Spleen (tissue), 11 donors: Measurements from ENCODE around the gene PSME3IP1. TPM values are rescaled to one million over a fixed set of nuclear protein-coding genes. Genes with fewer than 3 reads are reported as not detected.

ENCODE experiments used
- DNase-seq: peaks from one replicate; pipeline ENCODE4 v3.0.0-alpha.2; 2020
- H3K27ac ChIP-seq, 8 donors: fragments of 200-600 bp; sonication (generic) in 7 of 8; 1 replicate in 4 of 8; 2 replicates in 4 of 8; pipeline versions ENCODE4 v1.5.0 to v1.8.0; 2016 to 2021; ENCODE audit warnings: inconsistent platforms in 4 of 8, mild to moderate bottlenecking in 4 of 8, moderate library complexity in 1 of 8
- H3K27me3 ChIP-seq, 7 donors: fragments of 200-600 bp; sonication (generic) in 6 of 7; replicated peaks in 1 of 7; 1 replicate in 4 of 7; 2 replicates in 3 of 7; pipeline versions ENCODE4 v1.5.0 to v1.8.0; 2016 to 2021; ENCODE audit warnings: inconsistent platforms in 3 of 7, mild to moderate bottlenecking in 1 of 7
- H3K36me3 ChIP-seq, 6 donors: fragments of 200-600 bp; sonication (generic) in 5 of 6; 1 replicate in 4 of 6; 2 replicates in 2 of 6; pipeline versions ENCODE4 v1.5.0 to v1.8.0; 2016 to 2021; ENCODE audit warnings: inconsistent platforms in 2 of 6
- H3K4me1 ChIP-seq, 6 donors: fragments of 200-600 bp; sonication (generic) in 5 of 6; 1 replicate in 3 of 6; 2 replicates in 3 of 6; pipeline versions ENCODE4 v1.5.0 to v1.8.0; 2016 to 2021; ENCODE audit warnings: inconsistent platforms in 3 of 6
- H3K4me3 ChIP-seq, 8 donors: fragments of 200-600 bp; sonication (generic) in 7 of 8; 1 replicate in 4 of 8; 2 replicates in 4 of 8; pipeline versions ENCODE4 v1.5.0 to v1.8.0; 2016 to 2021; ENCODE audit warnings: inconsistent platforms in 4 of 8, mild to moderate bottlenecking in 4 of 8, moderate library complexity in 2 of 8
- H3K9me3 ChIP-seq, 8 donors: fragments of 200-600 bp; sonication (generic) in 7 of 8; 1 replicate in 4 of 8; 2 replicates in 4 of 8; pipeline versions ENCODE4 v1.5.0 to v1.8.0; 2016 to 2021; ENCODE audit warnings: inconsistent platforms in 4 of 8
- POLR2A ChIP-seq, 3 donors: fragments of 450-650 bp; IDR thresholded peaks; one replicate each; pipeline ENCODE4 v1.5.1; 2017; ENCODE audit warnings: antibody characterized with exemption in 3 of 3, mild to moderate bottlenecking in 1 of 3
- POLR2AphosphoS5 ChIP-seq, 3 donors: sonication (generic); formaldehyde crosslinking; IDR thresholded peaks; one replicate each; pipeline ENCODE4 v1.5.1; 2017; ENCODE audit warnings: antibody characterized with exemption in 3 of 3
- WGBS, 5 donors: extraction: QIAGEN DNeasy Blood & Tissue Kit in 3 of 5; methylation state at CpG; one replicate each; pipeline versions ENCODE4 v1.1.5 to v1.1.7; 2013 to 2018; 5-methylcytosine and 5-hydroxymethylcytosine counted together
- intact Hi-C: fragments of 100-400 bp; cut with DNase I; formaldehyde crosslinking; loops from one replicate; pipeline ENCODE4 v1.15.0; 2023; ENCODE audit warnings: low total_unique reads
- polyA plus RNA-seq, 3 donors: library from polyadenylated mRNA; stranded (reverse); fragments of 200-250 nt; gene quantifications; one replicate each; pipeline ENCODE4 v1.2.1, GENCODE V29; 2013
- total RNA-seq, 7 donors: library from RNA; depleted of rRNA in 3 of 7; stranded (reverse); fragments of >200 nt in 3 of 7; fragmentation: NEBNext Ultra II Directional in 4 of 7; extraction: Animal tissue kit (Norgen Biotek cat#: 25700) in 4 of 7; gene quantifications; one replicate each; pipeline versions ENCODE4 v1.1.0 to v1.2.1, GENCODE V29; 2016 to 2021
- TF ChIP-seq, protein P1 (sequence below), 11 experiments: fragments of 200-600 bp in 7 of 11; fragments of 450-650 bp in 4 of 11; sonication (generic) in 4 of 11; IDR thresholded peaks in 8 of 11; conservative IDR thresholded peaks in 3 of 11; 1 replicate in 7 of 11; 2 replicates in 4 of 11; pipeline versions ENCODE4 v1.4.0 to v1.8.0; 2016 to 2021; ENCODE audit warnings: antibody characterized with exemption in 11 of 11, inconsistent platforms in 4 of 11, mild to moderate bottlenecking in 1 of 11
- donor health status: healthy with polysubstance abuse.
- donor health status: DM: no; HTN: no; CAD: no; lungs with moderate emphysema.
- donor health status: DM: no; HTN: no; CAD: no.
- donor health status: Bipolar disorder and iron deficiency.
- donor health status: healthy.
- donor health status: DM: no; HTN: no; CAD: no.
- donor health status: DM: yes; HTN: yes; CAD: no.

Gene PSME3IP1
- total and polyA plus RNA-seq, 10 donors, result 64.6 to 128 (median 96.0) TPM

DNA sequence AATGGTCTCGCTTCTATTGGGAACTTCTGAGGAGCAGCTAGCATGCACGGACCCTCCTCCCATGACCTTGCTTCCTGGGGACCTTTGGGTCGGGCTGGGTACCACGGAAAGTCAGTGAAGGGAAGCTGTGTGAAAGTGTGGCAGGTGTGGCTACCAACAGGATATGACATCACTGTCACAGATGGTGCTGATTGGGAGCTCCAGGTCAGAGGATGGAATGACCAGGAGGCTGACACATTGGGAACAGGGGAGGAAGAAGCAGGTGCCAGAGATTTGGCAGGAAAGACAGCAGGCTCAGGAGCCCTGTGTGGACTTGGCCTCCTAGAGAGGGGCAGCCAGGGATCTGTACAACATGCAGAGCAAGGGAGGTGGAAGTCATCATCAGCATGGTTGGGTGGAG is 59.4 kb downstream of the PSME3IP1 start:
- Histone ChIP-seq H3K4me1 (peaks cover 0 to 69% (median 7%) of the 10 kb centered on the region in 6 donors), H3K4me3 (no peak overlapping the region), H3K27me3 (no peaks in the 10 kb centered on the region), H3K9me3 (no peaks in the 10 kb centered on the region), H3K27ac (no peak overlapping the region), H3K36me3 (peaks cover 0 to 87% (median 4%) of the 10 kb centered on the region in 6 donors)
- DNase-seq, result no peak
- WGBS, 5 donors, result 55 to 73% (median 62%) methylated on average over 3 to 4 of the region's 4 CpGs
- no peak for TF ChIP-seq POLR2A (IDR thresholded peaks at IDR 0.05)
- no peak for TF ChIP-seq POLR2AphosphoS5 (IDR thresholded peaks at IDR 0.05)
- TF ChIP-seq, protein P1, sequence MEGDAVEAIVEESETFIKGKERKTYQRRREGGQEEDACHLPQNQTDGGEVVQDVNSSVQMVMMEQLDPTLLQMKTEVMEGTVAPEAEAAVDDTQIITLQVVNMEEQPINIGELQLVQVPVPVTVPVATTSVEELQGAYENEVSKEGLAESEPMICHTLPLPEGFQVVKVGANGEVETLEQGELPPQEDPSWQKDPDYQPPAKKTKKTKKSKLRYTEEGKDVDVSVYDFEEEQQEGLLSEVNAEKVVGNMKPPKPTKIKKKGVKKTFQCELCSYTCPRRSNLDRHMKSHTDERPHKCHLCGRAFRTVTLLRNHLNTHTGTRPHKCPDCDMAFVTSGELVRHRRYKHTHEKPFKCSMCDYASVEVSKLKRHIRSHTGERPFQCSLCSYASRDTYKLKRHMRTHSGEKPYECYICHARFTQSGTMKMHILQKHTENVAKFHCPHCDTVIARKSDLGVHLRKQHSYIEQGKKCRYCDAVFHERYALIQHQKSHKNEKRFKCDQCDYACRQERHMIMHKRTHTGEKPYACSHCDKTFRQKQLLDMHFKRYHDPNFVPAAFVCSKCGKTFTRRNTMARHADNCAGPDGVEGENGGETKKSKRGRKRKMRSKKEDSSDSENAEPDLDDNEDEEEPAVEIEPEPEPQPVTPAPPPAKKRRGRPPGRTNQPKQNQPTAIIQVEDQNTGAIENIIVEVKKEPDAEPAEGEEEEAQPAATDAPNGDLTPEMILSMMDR (IDR thresholded peaks at IDR 0.05 in 8 of 11, conservative IDR thresholded peaks at IDR 0.05 in 3 of 11), result no peak
- intact Hi-C loops, result no loop called here

- TF ChIP-seq, protein P1 (IDR thresholded peaks at IDR 0.05 in 8 of 11, conservative IDR thresholded peaks at IDR 0.05 in 3 of 11), result no peak
- TF ChIP-seq POLR2A (IDR thresholded peaks at IDR 0.05) (no peak), POLR2AphosphoS5 (IDR thresholded peaks at IDR 0.05) (no peak)
- 95 to 100% (median 97%) methylated on average over 4 of the region's 4 CpGs for WGBS, 5 donors
- intact Hi-C loops, result no loop called here
These were observed 59.9 kb downstream of the PSME3IP1 start for GRCh38 chr16:57125969-57126368.

GRCh38 chr16:57125376-57125775 is 60.5 kb downstream of the PSME3IP1 start:
- H3K36me3 ChIP-seq, result peaks cover 0 to 87% (median 8%) of the 10 kb centered on the region in 6 donors

More at GRCh38 chr16:57125969-57126368, 59.9 kb downstream of the PSME3IP1 start:
- no peak overlapping the region for H3K27ac ChIP-seq
- no peaks in the 10 kb centered on the region for H3K9me3 ChIP-seq
- no peaks in the 10 kb centered on the region for H3K27me3 ChIP-seq
- DNase-seq, result no peak
- peaks cover 0 to 68% (median 7%) of the 10 kb centered on the region in 6 donors for H3K4me1 ChIP-seq
- H3K36me3 ChIP-seq, result peaks cover 0 to 87% (median 6%) of the 10 kb centered on the region in 6 donors
- no peak overlapping the region for H3K4me3 ChIP-seq

DNA sequence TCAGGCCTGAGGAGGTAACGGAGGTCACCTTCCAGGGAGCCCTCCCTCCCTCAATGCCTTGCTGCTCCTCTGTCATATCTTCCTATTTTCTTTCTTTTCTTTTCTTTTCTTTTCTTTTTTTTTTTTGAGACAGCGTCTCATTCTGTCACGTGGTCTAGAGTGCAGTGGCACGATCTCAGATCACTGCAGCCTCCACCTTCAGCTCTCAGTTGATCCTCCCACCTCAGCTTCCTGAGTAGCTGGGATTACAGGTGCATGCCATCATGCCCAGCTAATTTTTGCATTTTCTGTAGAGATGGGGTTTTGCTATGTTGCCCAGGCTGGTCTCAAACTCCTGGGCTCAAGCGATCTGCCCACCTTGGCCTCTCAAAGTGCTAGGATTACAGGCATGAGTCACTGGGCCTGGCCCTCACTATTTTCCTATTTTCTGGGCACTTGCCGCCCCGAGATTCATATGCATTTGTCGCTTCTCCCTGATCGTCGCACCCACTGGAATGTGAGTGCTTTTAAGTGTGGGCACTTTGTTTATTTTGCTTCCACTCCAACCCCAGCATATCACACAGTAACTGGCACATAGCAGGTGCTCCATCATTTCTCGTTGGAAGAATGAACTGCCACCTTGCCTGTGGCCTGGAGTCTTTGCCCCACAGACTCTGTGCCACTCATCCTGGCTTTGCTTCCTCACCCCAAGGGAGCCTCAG is 61.7 kb downstream of the PSME3IP1 start:
- no peak overlapping the region for H3K4me3 ChIP-seq
- H3K4me1 ChIP-seq, result peaks cover 0 to 51% (median 5%) of the 10 kb centered on the region in 6 donors
- no peaks in the 10 kb centered on the region for H3K9me3 ChIP-seq
- no peak for DNase-seq
- TF ChIP-seq POLR2A (IDR thresholded peaks at IDR 0.05), result no peak
- TF ChIP-seq POLR2AphosphoS5 (IDR thresholded peaks at IDR 0.05), result no peak
- TF ChIP-seq, protein P1 (IDR thresholded peaks at IDR 0.05 in 8 of 11, conservative IDR thresholded peaks at IDR 0.05 in 3 of 11), result no peak
- H3K27me3 ChIP-seq, result no peaks in the 10 kb centered on the region
- peak overlapping the region in 2 of 8 donors; percentile 1 to 56 for H3K27ac ChIP-seq
- intact Hi-C loops, result no loop called here
- WGBS, 5 donors, result 80 to 89% (median 82%) methylated on average over 11 of the region's 11 CpGs
- peaks cover 0 to 91% (median 13%) of the 10 kb centered on the region in 6 donors for H3K36me3 ChIP-seq

More at GRCh38 chr16:57125376-57125775, 60.5 kb downstream of the PSME3IP1 start:
- WGBS, 5 donors, result 86 to 95% (median 91%) methylated on average over 4 of the region's 4 CpGs
- intact Hi-C loops, result no loop called here
- DNase-seq, result no peak
- no peak overlapping the region for H3K27ac ChIP-seq
- TF ChIP-seq POLR2AphosphoS5 (IDR thresholded peaks at IDR 0.05) (no peak), POLR2A (IDR thresholded peaks at IDR 0.05) (no peak)
- TF ChIP-seq, protein P1 (IDR thresholded peaks at IDR 0.05 in 8 of 11, conservative IDR thresholded peaks at IDR 0.05 in 3 of 11), result no peak
- H3K4me3 ChIP-seq, result no peak overlapping the region
- H3K4me1 ChIP-seq, result peaks cover 0 to 62% (median 5%) of the 10 kb centered on the region in 6 donors
- no peaks in the 10 kb centered on the region for H3K9me3 ChIP-seq
- H3K27me3 ChIP-seq, result no peaks in the 10 kb centered on the region
